Activated CD8-positive, alpha-beta memory T cell treated with anti-CD3 and anti-CD28 coated beads for 36 hours (primary cell): Measurements from ENCODE around the gene SMKR1. TPM values are rescaled to one million over a fixed set of nuclear protein-coding genes. Genes with fewer than 3 reads are reported as not detected.

ENCODE experiments used
- CTCF ChIA-PET: fragments of 350-600 bp; sonication (Branson Sonifier 250); formaldehyde crosslinking; loops from one replicate; lab custom pipeline; 2021; ENCODE audit warnings: antibody characterized with exemption; lab: Charles Lee
- POLR2A ChIA-PET: fragments of 350-600 bp; sonication (Branson Sonifier 250); formaldehyde crosslinking; loops from one replicate; lab custom pipeline; 2021; ENCODE audit warnings: antibody characterized with exemption; lab: Charles Lee
- total RNA-seq, 2 experiments: library from RNA; stranded (reverse); gene quantifications; one replicate each; pipeline ENCODE4 v1.2.3, GENCODE V29; 2021

Gene SMKR1
- total RNA-seq = 10 to 100 TPM in 1 of 2 experiments, 1 to 10 TPM in 1; 9.0 to 11.7 TPM

GRCh38 chr7:129501760-129502707 is at the start of gene SMKR1:
Gene SMKR1 (plus strand): TSS chr7:129502531. CDS start chr7:129502825, 294 bp downstream.
- POLR2A ChIA-PET = interaction anchor here (0.6 kb wide), 1 partner anchor 88 kb away, joined by 6 read pairs; no protein-coding TSS in a partner anchor
- CTCF ChIA-PET = interaction anchor here (0.8 to 1.3 kb wide), 3 partner anchors 9 to 327 kb away, joined by 3 to 4 read pairs (median 3); no protein-coding TSS in a partner anchor

- CTCF ChIA-PET = interaction anchor here (0.6 to 2.1 kb wide), 3 partner anchors 19 to 91 kb away, joined by 3 to 5 read pairs (median 4); partner anchors contain the start of gene STRIP2
- POLR2A ChIA-PET = no interaction called here
Observed at GRCh38 chr7:129452589-129453231, 49.6 kb upstream of the SMKR1 start.

- ChIA-PET POLR2A (interaction anchor here (1.0 kb wide), 1 partner anchor 34 kb away, joined by 3 read pairs; no protein-coding TSS in a partner anchor), CTCF (interaction anchor here (0.5 to 2.1 kb wide), 3 partner anchors 20 to 481 kb away, joined by 3 to 4 read pairs (median 4); partner anchors contain the start of gene STRIP2)
Observed at GRCh38 chr7:129453510-129454248, 48.7 kb upstream of the SMKR1 start.

- CTCF ChIA-PET = interaction anchor here (0.5 to 2.1 kb wide), 2 partner anchors 20 to 65 kb away, joined by 4 read pairs; partner anchors contain the start of gene STRIP2
- POLR2A ChIA-PET = interaction anchor here (1.0 kb wide), 1 partner anchor 35 kb away, joined by 3 read pairs; no protein-coding TSS in a partner anchor
Observed at GRCh38 chr7:129454249-129454551, 48.1 kb upstream of the SMKR1 start.

- CTCF ChIA-PET = interaction anchor here (0.7 kb wide), 1 partner anchor 479 kb away, joined by 6 read pairs; no protein-coding TSS in a partner anchor
- POLR2A ChIA-PET = interaction anchor here (0.6 kb wide), 1 partner anchor 71 kb away, joined by 5 read pairs; no protein-coding TSS in a partner anchor
Observed at GRCh38 chr7:129456421-129456820, 45.9 kb upstream of the SMKR1 start.

GRCh38 chr7:129457101-129457500 is 45.2 kb upstream of the SMKR1 start:
- ChIA-PET POLR2A (no interaction called here), CTCF (no interaction called here)

- ChIA-PET POLR2A (no interaction called here), CTCF (no interaction called here)
Observed at GRCh38 chr7:129458171-129458570, 44.2 kb upstream of the SMKR1 start.

GRCh38 chr7:129461809-129462208 is 40.5 kb upstream of the SMKR1 start:
- ChIA-PET CTCF (interaction anchor here (1.8 kb wide), 1 partner anchor 14 kb away, joined by 4 read pairs; no protein-coding TSS in a partner anchor), POLR2A (interaction anchor here (0.6 to 1.6 kb wide), 2 partner anchors 28 to 96 kb away, joined by 3 to 6 read pairs; partner anchors contain the start of gene STRIP2)

GRCh38 chr7:129462420-129462819 is 39.9 kb upstream of the SMKR1 start:
- POLR2A ChIA-PET = interaction anchor here (0.6 to 1.6 kb wide), 2 partner anchors 28 to 96 kb away, joined by 3 to 6 read pairs; partner anchors contain the start of gene STRIP2
- CTCF ChIA-PET = interaction anchor here (0.6 to 1.8 kb wide), 3 partner anchors 14 to 504 kb away, joined by 3 to 5 read pairs (median 4); no protein-coding TSS in a partner anchor

GRCh38 chr7:129464194-129464593 is 38.1 kb upstream of the SMKR1 start:
- CTCF ChIA-PET = interaction anchor here (0.6 kb wide), 1 partner anchor 352 kb away, joined by 4 read pairs; no protein-coding TSS in a partner anchor

GRCh38 chr7:129465080-129465479 is 37.3 kb upstream of the SMKR1 start:
- CTCF ChIA-PET = interaction anchor here (0.6 kb wide), 1 partner anchor 353 kb away, joined by 4 read pairs; no protein-coding TSS in a partner anchor
- POLR2A ChIA-PET = interaction anchor here (0.6 kb wide), 1 partner anchor 178 kb away, joined by 12 read pairs; no protein-coding TSS in a partner anchor

More at GRCh38 chr7:129464194-129464593, 38.1 kb upstream of the SMKR1 start:
- POLR2A ChIA-PET = interaction anchor here (0.6 kb wide), 1 partner anchor 179 kb away, joined by 12 read pairs; no protein-coding TSS in a partner anchor

GRCh38 chr7:129466796-129467195 is 35.5 kb upstream of the SMKR1 start:
- ChIA-PET POLR2A (no interaction called here), CTCF (interaction anchor here (0.6 kb wide), 1 partner anchor 99 kb away, joined by 3 read pairs; no protein-coding TSS in a partner anchor)

GRCh38 chr7:129468087-129468486 is 34.2 kb upstream of the SMKR1 start:
- CTCF ChIA-PET = interaction anchor here (2.2 kb wide), 1 partner anchor 249 kb away, joined by 9 read pairs; no protein-coding TSS in a partner anchor
- POLR2A ChIA-PET = no interaction called here

GRCh38 chr7:129468547-129468946 is 33.8 kb upstream of the SMKR1 start:
- ChIA-PET POLR2A (no interaction called here), CTCF (interaction anchor here (2.2 kb wide), 1 partner anchor 250 kb away, joined by 9 read pairs; no protein-coding TSS in a partner anchor)

GRCh38 chr7:129469930-129470329 is 32.4 kb upstream of the SMKR1 start:
- ChIA-PET POLR2A (no interaction called here), CTCF (interaction anchor here (2.2 kb wide), 1 partner anchor 251 kb away, joined by 9 read pairs; no protein-coding TSS in a partner anchor)

- ChIA-PET POLR2A (no interaction called here), CTCF (interaction anchor here (1.6 to 2.2 kb wide), 2 partner anchors 103 to 252 kb away, joined by 9 to 14 read pairs; no protein-coding TSS in a partner anchor)
Observed at GRCh38 chr7:129470411-129470810, 31.9 kb upstream of the SMKR1 start.

- ChIA-PET CTCF (interaction anchor here (0.5 to 2.2 kb wide), 9 partner anchors 19 to 187 kb away, joined by 3 to 14 read pairs (median 3); no protein-coding TSS in a partner anchor), POLR2A (no interaction called here)
Observed at GRCh38 chr7:129471402-129471827, 30.9 kb upstream of the SMKR1 start.
